Gastroesophageal sphincter (tissue), 4 donors: Measurements from ENCODE around the gene PLCH1. TPM values are rescaled to one million over a fixed set of nuclear protein-coding genes. Genes with fewer than 3 reads are reported as not detected.

Experiments used
- ATAC-seq: fragments of 150-250 bp; one replicate; pipeline ENCODE4 v1.9.1; 2016; ENCODE audit warnings: mild to moderate bottlenecking, moderate library complexity
- H3K27ac ChIP-seq, 4 donors: fragments of 200-600 bp; sonication (generic) in 3 of 4; 1 replicate in 3 of 4; 2 replicates in 1 of 4; pipeline ENCODE4 v1.5.1; 2016 to 2019
- H3K27me3 ChIP-seq: fragments of 200-600 bp; sonication (generic); one replicate; pipeline ENCODE4 v1.5.1; 2019
- H3K36me3 ChIP-seq, 2 donors: fragments of 200-600 bp; sonication (generic); one replicate each; pipeline ENCODE4 v1.5.1; 2019; ENCODE audit warnings: control low read depth in 1 of 2
- H3K4me1 ChIP-seq, 3 donors: fragments of 200-600 bp; sonication (generic); 1 replicate in 2 of 3; 2 replicates in 1 of 3; pipeline ENCODE4 v1.5.1; 2016 to 2019; ENCODE audit warnings: control low read depth in 2 of 3
- H3K4me3 ChIP-seq, 2 donors: fragments of 200-600 bp; sonication (generic); one replicate each; pipeline ENCODE4 v1.5.1; 2019; ENCODE audit warnings: mild to moderate bottlenecking in 1 of 2, moderate library complexity in 1 of 2
- H3K9me3 ChIP-seq, 3 donors: fragments of 200-600 bp; sonication (generic); one replicate each; pipeline ENCODE4 v1.5.1; 2017 to 2019; ENCODE audit warnings: control low read depth in 2 of 3
- CTCF ChIP-seq, 4 experiments: fragments of 200-600 bp in 2 of 4; fragments of 450-650 bp in 2 of 4; sonication (generic) in 1 of 4; IDR thresholded peaks; one replicate each; pipeline ENCODE4 v1.5.1; 2017 to 2019; ENCODE audit warnings: antibody characterized with exemption in 4 of 4, mild to moderate bottlenecking in 2 of 4, moderate library complexity in 2 of 4
- EP300 ChIP-seq: sonication (generic); formaldehyde crosslinking; IDR thresholded peaks from one replicate; pipeline ENCODE4 v1.6.1; 2017; ENCODE audit warnings: antibody characterized with exemption, mild to moderate bottlenecking
- POLR2A ChIP-seq, 2 donors: fragments of 450-650 bp; IDR thresholded peaks; one replicate each; pipeline ENCODE4 v1.6.1; 2017; ENCODE audit warnings: antibody characterized with exemption in 2 of 2, mild to moderate bottlenecking in 2 of 2, moderate library complexity in 1 of 2
- POLR2AphosphoS5 ChIP-seq: sonication (generic); formaldehyde crosslinking; IDR thresholded peaks from one replicate; pipeline ENCODE4 v1.6.1; 2017; ENCODE audit warnings: antibody characterized with exemption
- WGBS, 2 donors: methylation state at CpG; one replicate each; pipeline ENCODE4 v1.1.5; 2018; ENCODE audit warnings: low coverage in 1 of 2; 5-methylcytosine and 5-hydroxymethylcytosine counted together
- total RNA-seq, 4 donors: library from RNA; depleted of rRNA; stranded (reverse); fragments of >200 nt; gene quantifications; one replicate each; pipeline ENCODE4 v1.1.0, GENCODE V29; 2016

Gene PLCH1
- total RNA-seq, 4 donors from 2014 or later = 0.16 to 0.40 (median 0.35) TPM

GRCh38 chr3:155365178-155365783 lies 379.6 kb downstream of the PLCH1 start:
- H3K4me3 ChIP-seq = no peak overlapping the region
- no peak for TF ChIP-seq EP300
- no peak for TF ChIP-seq POLR2A (IDR thresholded peaks at IDR 0.05)
- no peaks in the 10 kb centered on the region for H3K36me3 ChIP-seq
- WGBS, 2 donors = 91 to 100% methylated on average over 1 of the region's 1 CpG
- no peaks in the 10 kb centered on the region for H3K27me3 ChIP-seq
- H3K9me3 ChIP-seq = peaks cover 0 to 18% (median 0%) of the 10 kb centered on the region in 3 donors
- H3K27ac ChIP-seq = no peak overlapping the region
- no peak for ATAC-seq
- peaks cover 0 to 19% (median 0%) of the 10 kb centered on the region in 3 donors for H3K4me1 ChIP-seq

- ATAC-seq = no peak
- TF ChIP-seq EP300 = no peak
- TF ChIP-seq POLR2AphosphoS5 = no peak
- no peak for TF ChIP-seq POLR2A (IDR thresholded peaks at IDR 0.05)
- no peak for TF ChIP-seq CTCF (IDR thresholded peaks at IDR 0.05)
- peaks cover 0 to 18% (median 0%) of the 10 kb centered on the region in 3 donors for H3K9me3 ChIP-seq
- peaks cover 0 to 13% (median 0%) of the 10 kb centered on the region in 3 donors for H3K4me1 ChIP-seq
- H3K4me3 ChIP-seq = no peak overlapping the region
- WGBS, 2 donors = 63 to 100% methylated on average over 1 to 2 of the region's 2 CpGs
- H3K27me3 ChIP-seq = no peaks in the 10 kb centered on the region
- no peaks in the 10 kb centered on the region for H3K36me3 ChIP-seq
- H3K27ac ChIP-seq = no peak overlapping the region
These were observed 380.4 kb downstream of the PLCH1 start for GRCh38 chr3:155364492-155364891.

GRCh38 chr3:155363690-155364070 lies 381.2 kb downstream of the PLCH1 start:
- H3K27me3 ChIP-seq = no peaks in the 10 kb centered on the region
- 43 to 47% methylated on average over 2 to 3 of the region's 3 CpGs for WGBS, 2 donors
- no peak overlapping the region for H3K4me3 ChIP-seq
- no peak for TF ChIP-seq EP300
- no peak for TF ChIP-seq POLR2A (IDR thresholded peaks at IDR 0.05)
- TF ChIP-seq POLR2AphosphoS5 = no peak
- TF ChIP-seq CTCF (IDR thresholded peaks at IDR 0.05) = no peak
- ATAC-seq = no peak
- no peaks in the 10 kb centered on the region for H3K36me3 ChIP-seq
- peaks cover 0 to 5% (median 0%) of the 10 kb centered on the region in 3 donors for H3K4me1 ChIP-seq
- H3K27ac ChIP-seq = no peak overlapping the region
- H3K9me3 ChIP-seq = peaks cover 0 to 18% (median 0%) of the 10 kb centered on the region in 3 donors

GRCh38 chr3:155362808-155363689 lies 381.8 kb downstream of the PLCH1 start:
- TF ChIP-seq POLR2A (IDR thresholded peaks at IDR 0.05) (no peak), POLR2AphosphoS5 (no peak), CTCF (IDR thresholded peaks at IDR 0.05) (no peak), EP300 (no peak)
- Histone ChIP-seq H3K36me3 (no peaks in the 10 kb centered on the region), H3K4me3 (no peak overlapping the region), H3K9me3 (peaks cover 0 to 18% (median 0%) of the 10 kb centered on the region in 3 donors), H3K4me1 (no peaks in the 10 kb centered on the region), H3K27me3 (no peaks in the 10 kb centered on the region), H3K27ac (no peak overlapping the region)
- WGBS, 2 donors = 45 to 61% methylated on average over 9 to 10 of the region's 10 CpGs
- ATAC-seq = no peak

- no peak for ATAC-seq
- 89 to 91% methylated on average over 2 of the region's 2 CpGs for WGBS, 2 donors
- no peak for TF ChIP-seq EP300
- no peak for TF ChIP-seq CTCF (IDR thresholded peaks at IDR 0.05)
- no peak for TF ChIP-seq POLR2A (IDR thresholded peaks at IDR 0.05)
- TF ChIP-seq POLR2AphosphoS5 = no peak
These were observed 384.6 kb downstream of the PLCH1 start for GRCh38 chr3:155360281-155360680.

More at GRCh38 chr3:155360281-155360680, 384.6 kb downstream of the PLCH1 start:
- Histone ChIP-seq H3K27ac (no peak overlapping the region), H3K27me3 (no peaks in the 10 kb centered on the region), H3K36me3 (no peaks in the 10 kb centered on the region), H3K4me1 (no peaks in the 10 kb centered on the region), H3K9me3 (peaks cover 0 to 14% (median 0%) of the 10 kb centered on the region in 3 donors), H3K4me3 (no peak overlapping the region)
